Panc1 (cell line): Measurements from ENCODE around the gene CELF2. TPM values are rescaled to one million over a fixed set of nuclear protein-coding genes. Genes with fewer than 3 reads are reported as not detected.

ENCODE experiments used
- ATAC-seq: fragments of 200-7000 bp; cut with Tn5 transposase; 2 replicates; pipeline ENCODE4 v1.9.1; 2020; ENCODE audit warnings: mild to moderate bottlenecking, moderate library complexity
- BruUV-seq: library from RNA; stranded (reverse); fragments of 400-500 nt; replicated peaks from 2 replicates; lab custom pipeline; 2021; lab: Mats Ljungman, UMichigan
- CTCF ChIA-PET: fragments of 300-600 bp; sonication (Branson Sonifier 250); formaldehyde crosslinking; loops from one replicate; lab custom pipeline; 2022; ENCODE audit warnings: antibody characterized with exemption; lab: Charles Lee
- POLR2A ChIA-PET: fragments of 300-600 bp; sonication (Branson Sonifier 250); formaldehyde crosslinking; loops from one replicate; lab custom pipeline; 2022; ENCODE audit warnings: antibody characterized with exemption; lab: Charles Lee
- DNase-seq: peaks from one replicate; pipeline ENCODE4 v3.0.0-alpha.2; 2010; ENCODE audit warnings: low read depth, low spot score
- H3K27ac ChIP-seq: 2 replicates; pipeline ENCODE4 v1.5.1; 2011; ENCODE audit warnings: mild to moderate bottlenecking, low read length, inconsistent platforms
- H3K27me3 ChIP-seq: fragments of 200-500 bp; sonication (Bioruptor generic); 2 replicates; pipeline ENCODE4 v1.6.0; 2014; ENCODE audit warnings: low read length, inconsistent platforms; ENCODE audit not compliant: control insufficient read depth, insufficient read depth
- H3K36me3 ChIP-seq: fragments of 200-500 bp; sonication (Bioruptor generic); 2 replicates; pipeline ENCODE4 v1.5.1; 2014; ENCODE audit warnings: inconsistent platforms, mild to moderate bottlenecking, low read length, moderate library complexity; ENCODE audit not compliant: control insufficient read depth, insufficient read depth
- H3K4me1 ChIP-seq: 2 replicates; pipeline ENCODE4 v1.5.1; 2011; ENCODE audit warnings: inconsistent platforms, mild to moderate bottlenecking, low read length, moderate library complexity; ENCODE audit not compliant: control insufficient read depth, insufficient read depth
- H3K4me3 ChIP-seq, 2 experiments: 2 replicates each; pipeline ENCODE4 v1.5.1; 2011 to 2012; ENCODE audit warnings: low read depth in 2 of 2, low read length in 2 of 2, mild to moderate bottlenecking in 2 of 2, inconsistent platforms in 1 of 2, moderate library complexity in 1 of 2
- H3K9me3 ChIP-seq: fragments of 200-500 bp; sonication (Bioruptor generic); 2 replicates; pipeline ENCODE4 v1.5.1; 2014; ENCODE audit warnings: low read depth, mild to moderate bottlenecking, inconsistent platforms, low read length, moderate library complexity; ENCODE audit not compliant: control insufficient read depth, insufficient read depth
- POLR2AphosphoS5 ChIP-seq: IDR thresholded peaks from 2 replicates; pipeline ENCODE4 v1.6.1; 2012; ENCODE audit warnings: mild to moderate bottlenecking, low read depth, low read length, moderate library complexity
- REST ChIP-seq, 2 experiments: IDR thresholded peaks; 2 replicates each; pipeline ENCODE4 v1.6.1; 2011 to 2012; ENCODE audit warnings: low read depth in 2 of 2, control low read depth in 1 of 2, low read length in 1 of 2, mild to moderate bottlenecking in 1 of 2, moderate library complexity in 1 of 2; ENCODE audit not compliant: insufficient read depth in 1 of 2
- SIN3A ChIP-seq: IDR thresholded peaks from 2 replicates; pipeline ENCODE4 v1.6.1; 2012; ENCODE audit warnings: low read depth, mild to moderate bottlenecking, low read length, moderate library complexity, borderline replicate concordance; ENCODE audit not compliant: insufficient read depth
- TCF7L2 ChIP-seq: IDR thresholded peaks from 2 replicates; pipeline ENCODE4 v1.6.1; 2011; ENCODE audit warnings: mild to moderate bottlenecking, low read depth, low read length, inconsistent platforms
- in situ Hi-C: cut with HindIII; loops from 2 replicates; pipeline ENCODE4 v1.10.0; 2016; ENCODE audit warnings: low sequenced_read_pairs, low pct_unique_long_range_greater_than_20kb
- intact Hi-C: fragments of 100-400 bp; cut with micrococcal nuclease; formaldehyde crosslinking; loops from one replicate; pipeline ENCODE4 v1.10.0; 2022; ENCODE audit not compliant: unreplicated experiment
- total RNA-seq: library from RNA; stranded (reverse); gene quantifications from one replicate; pipeline ENCODE4 v1.2.1, GENCODE V29; 2021; ENCODE audit not compliant: unreplicated experiment
- TF ChIP-seq, protein P1 (sequence below): fragments of 450-650 bp; IDR thresholded peaks from 2 replicates; pipeline ENCODE4 v1.5.1; 2017; ENCODE audit warnings: mild to moderate bottlenecking

The CELF2 gene
- total RNA-seq, 1 experiment from 2014 or later = 0.44 TPM

DNA sequence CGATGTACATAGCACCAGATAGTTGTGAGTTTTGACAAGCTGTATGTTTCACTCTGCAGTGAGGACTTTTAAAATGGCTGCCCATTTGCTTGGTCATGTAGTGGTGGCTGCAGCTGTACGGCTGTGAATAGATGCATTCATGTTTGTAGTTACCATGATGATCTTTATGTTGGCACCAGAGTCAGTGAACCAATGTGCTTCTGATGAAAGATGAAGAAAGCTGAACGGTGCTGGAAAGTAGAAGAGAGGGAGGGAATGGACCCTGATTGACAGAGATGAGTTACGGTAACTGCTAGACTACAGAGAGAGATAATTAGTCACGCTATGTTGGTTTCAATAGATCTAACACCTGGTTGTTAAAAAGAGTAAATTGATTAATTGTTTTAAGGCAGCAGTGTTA, 256.8 kb downstream of the CELF2 start:
- Histone ChIP-seq H3K9me3 (no peaks in the 10 kb centered on the region), H3K4me3 (no peak overlapping the region), H3K27ac (no peak overlapping the region), H3K36me3 (no peaks in the 10 kb centered on the region; the same call in 1 of the 2 replicates), H3K27me3 (no peaks in the 10 kb centered on the region; the same call in 1 of the 2 replicates), H3K4me1 (no peaks in the 10 kb centered on the region)
- in situ Hi-C loops (no loop called here), intact Hi-C loops (no loop called here)
- TF ChIP-seq, protein P1, sequence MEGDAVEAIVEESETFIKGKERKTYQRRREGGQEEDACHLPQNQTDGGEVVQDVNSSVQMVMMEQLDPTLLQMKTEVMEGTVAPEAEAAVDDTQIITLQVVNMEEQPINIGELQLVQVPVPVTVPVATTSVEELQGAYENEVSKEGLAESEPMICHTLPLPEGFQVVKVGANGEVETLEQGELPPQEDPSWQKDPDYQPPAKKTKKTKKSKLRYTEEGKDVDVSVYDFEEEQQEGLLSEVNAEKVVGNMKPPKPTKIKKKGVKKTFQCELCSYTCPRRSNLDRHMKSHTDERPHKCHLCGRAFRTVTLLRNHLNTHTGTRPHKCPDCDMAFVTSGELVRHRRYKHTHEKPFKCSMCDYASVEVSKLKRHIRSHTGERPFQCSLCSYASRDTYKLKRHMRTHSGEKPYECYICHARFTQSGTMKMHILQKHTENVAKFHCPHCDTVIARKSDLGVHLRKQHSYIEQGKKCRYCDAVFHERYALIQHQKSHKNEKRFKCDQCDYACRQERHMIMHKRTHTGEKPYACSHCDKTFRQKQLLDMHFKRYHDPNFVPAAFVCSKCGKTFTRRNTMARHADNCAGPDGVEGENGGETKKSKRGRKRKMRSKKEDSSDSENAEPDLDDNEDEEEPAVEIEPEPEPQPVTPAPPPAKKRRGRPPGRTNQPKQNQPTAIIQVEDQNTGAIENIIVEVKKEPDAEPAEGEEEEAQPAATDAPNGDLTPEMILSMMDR = no peak
- TF ChIP-seq SIN3A = no peak
- no peak for TF ChIP-seq POLR2AphosphoS5
- TF ChIP-seq REST (IDR thresholded peaks at IDR 0.05; ENCODE audit: insufficient read depth in 1 of 2, low read depth in 2 of 2, low read length in 1 of 2) = no peak
- TF ChIP-seq TCF7L2 = no peak
- DNase-seq (no peak), ATAC-seq (no peak)
- no TSS peak for BruUV-seq
- POLR2A ChIA-PET = no interaction called here
- CTCF ChIA-PET = no interaction called here

DNA sequence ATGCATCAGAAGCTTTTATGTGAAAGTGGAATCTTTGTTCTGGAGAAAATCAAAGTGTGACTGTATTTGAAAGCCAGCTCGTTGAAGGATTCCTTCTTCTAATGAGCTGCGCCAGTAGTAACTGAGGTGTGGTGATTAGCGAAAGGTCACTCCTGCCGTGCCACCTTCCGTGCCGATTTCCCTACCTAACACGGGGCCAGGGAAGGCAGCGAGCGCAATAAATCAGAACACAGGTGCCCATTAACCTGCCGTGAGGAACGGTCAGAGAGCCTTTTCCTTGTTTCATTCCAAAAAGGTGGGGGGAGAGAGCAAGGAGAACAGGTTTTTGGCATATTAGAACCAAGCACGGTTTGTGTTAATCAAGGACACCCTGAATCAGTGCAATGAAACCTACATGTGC, 258.0 kb downstream of the CELF2 start:
- H3K9me3 ChIP-seq = no peaks in the 10 kb centered on the region
- no TSS peak for BruUV-seq
- DNase-seq = no peak
- no peak overlapping the region for H3K4me3 ChIP-seq
- in situ Hi-C loops (no loop called here), intact Hi-C loops (no loop called here)
- ChIA-PET CTCF (no interaction called here), POLR2A (no interaction called here)
- no peak for ATAC-seq
- H3K27ac ChIP-seq = no peak overlapping the region
- no peaks in the 10 kb centered on the region for H3K4me1 ChIP-seq
- TF ChIP-seq SIN3A (no peak), REST (IDR thresholded peaks at IDR 0.05; ENCODE audit: insufficient read depth in 1 of 2, low read depth in 2 of 2, low read length in 1 of 2) (no peak), TCF7L2 (no peak), POLR2AphosphoS5 (no peak)
- TF ChIP-seq, protein P1 = no peak
- H3K36me3 ChIP-seq = no peaks in the 10 kb centered on the region; the same call in 1 of the 2 replicates
- no peaks in the 10 kb centered on the region; the same call in 1 of the 2 replicates for H3K27me3 ChIP-seq
